GM19023 (cell line): Measurements from ENCODE around the gene FAU.
"Not testable (repeated sequence)": the region's sequence is repeated elsewhere in the genome, so short reads cannot be mapped to it uniquely, and the experiment has no call there.

Experiments
- ATAC-seq: cut with Tn5 transposase; IDR thresholded peaks from one replicate; pipeline ENCODE4 v1.9.1; 2021; ENCODE audit warnings: mild to moderate bottlenecking, moderate library complexity; ENCODE audit not compliant: unreplicated experiment

The FAU gene

GRCh38 chr11:65124480-65125196 is 2.7 kb upstream of the FAU start:
- no peak for ATAC-seq

- ATAC-seq = no peak
Measured at GRCh38 chr11:65121447-65121864, 478 bp downstream of the FAU start.

- no peak for ATAC-seq
Measured at GRCh38 chr11:65120831-65121230, 1.1 kb downstream of the FAU start.

GRCh38 chr11:65119670-65119995 is 2.3 kb downstream of the FAU start:
- ATAC-seq = no peak

- ATAC-seq = not testable (repeated sequence)
Measured at GRCh38 chr11:65118891-65119669, 2.9 kb downstream of the FAU start.

- no peak for ATAC-seq
Measured at GRCh38 chr11:65118097-65118837, 3.7 kb downstream of the FAU start.

- peak; percentile 61 for ATAC-seq
Measured at GRCh38 chr11:65117206-65118096, 4.5 kb downstream of the FAU start, which contains the start of gene ZNHIT2. Gene ZNHIT2 (minus strand): TSS chr11:65117701. CDS start chr11:65117653, 48 bp downstream.

GRCh38 chr11:65116370-65117205 is 5.3 kb downstream of the FAU start:
- no peak for ATAC-seq

- no peak for ATAC-seq
Measured at GRCh38 chr11:65115361-65116082, 6.4 kb downstream of the FAU start.

GRCh38 chr11:65114538-65115171 is 7.3 kb downstream of the FAU start:
- ATAC-seq = no peak

GRCh38 chr11:65113839-65114238 is 8.1 kb downstream of the FAU start:
- ATAC-seq = no peak

GRCh38 chr11:65113361-65113756 is 8.6 kb downstream of the FAU start:
- ATAC-seq = no peak

- peak; percentile 33 for ATAC-seq
Measured at GRCh38 chr11:65112546-65113360, 9.2 kb downstream of the FAU start.

- ATAC-seq = peak; percentile 70
Measured at GRCh38 chr11:65111744-65112545, 10.0 kb downstream of the FAU start, which contains the start of gene TM7SF2. Gene TM7SF2 (plus strand): TSS chr11:65111872. CDS start chr11:65112016, 144 bp downstream.

- no peak for ATAC-seq
Measured at GRCh38 chr11:65111159-65111743, 10.7 kb downstream of the FAU start.

GRCh38 chr11:65110354-65110861 is 11.5 kb downstream of the FAU start:
- no peak for ATAC-seq
